Activated CD4-positive, CD25-positive, alpha-beta regulatory T cell treated with anti-CD3 and anti-CD28 coated beads, Interleukin-2, amount 50 U/mL, for 24 hours (primary cell): ENCODE measurements around the gene FER.

Experiments
- ATAC-seq, 2 donors: fragments of 150-1000 bp; cut with Tn5 transposase; one replicate each; pipeline ENCODE4 v1.10.0; 2021; ENCODE audit warnings: mild to moderate bottlenecking in 1 of 2, moderate library complexity in 1 of 2

The FER gene

GRCh38 chr5:109196087-109196822 lies 448.6 kb downstream of the FER start:
- no peak for ATAC-seq

- ATAC-seq: no peak
Measured at GRCh38 chr5:109196823-109197160, 449.1 kb downstream of the FER start.

- no peak for ATAC-seq
Measured at GRCh38 chr5:109199289-109199688, 451.6 kb downstream of the FER start.

- ATAC-seq: no peak
Measured at GRCh38 chr5:109199799-109200620, 452.3 kb downstream of the FER start.

- ATAC-seq: no peak
Measured at GRCh38 chr5:109215040-109215439, 467.3 kb downstream of the FER start.

GRCh38 chr5:109218818-109219217 lies 471.1 kb downstream of the FER start:
- ATAC-seq: no peak

- no peak for ATAC-seq
Measured at GRCh38 chr5:109223531-109223930, 475.8 kb downstream of the FER start.

- no peak for ATAC-seq
Measured at GRCh38 chr5:109224276-109224882, 476.7 kb downstream of the FER start.

GRCh38 chr5:109225716-109226625 lies 478.3 kb downstream of the FER start:
- ATAC-seq: no peak

GRCh38 chr5:109230369-109230768 lies 482.7 kb downstream of the FER start:
- ATAC-seq: no peak

- ATAC-seq: no peak
Measured at GRCh38 chr5:109231331-109231730, 483.6 kb downstream of the FER start.

GRCh38 chr5:109234381-109234780 lies 486.7 kb downstream of the FER start:
- ATAC-seq: no peak

GRCh38 chr5:109239456-109239855 lies 491.8 kb downstream of the FER start:
- ATAC-seq: no peak

GRCh38 chr5:109242518-109242917 lies 494.8 kb downstream of the FER start:
- ATAC-seq: no peak

- ATAC-seq: no peak
Measured at GRCh38 chr5:109246395-109246794, 498.7 kb downstream of the FER start.
